OCI-LY7 (cell line): Measurements from ENCODE around the gene BPIFB2. TPM values are rescaled to one million over a fixed set of nuclear protein-coding genes. Genes with fewer than 3 reads are reported as not detected.

ENCODE experiments used
- BruUV-seq: library from RNA; stranded (reverse); fragments of 400-500 nt; replicated peaks from 2 replicates; lab custom pipeline; 2021; lab: Mats Ljungman, UMichigan
- CTCF ChIA-PET: fragments of 300-600 bp; sonication (Branson Sonifier 250); formaldehyde crosslinking; loops from one replicate; lab custom pipeline; 2022; ENCODE audit warnings: antibody characterized with exemption; ENCODE audit not compliant: unreplicated experiment; lab: Charles Lee
- POLR2A ChIA-PET: fragments of 300-600 bp; sonication (Branson Sonifier 250); formaldehyde crosslinking; loops from one replicate; lab custom pipeline; 2022; ENCODE audit warnings: antibody characterized with exemption; lab: Charles Lee
- DNase-seq: peaks from one replicate; pipeline ENCODE4 v3.0.0-alpha.2; 2015; ENCODE audit warnings: low spot score
- H2AFZ ChIP-seq: fragments of 200-600 bp; sonication (generic), shearing (Covaris generic); 2 replicates; pipeline ENCODE4 v1.6.1; 2014; ENCODE audit warnings: mild to moderate bottlenecking, antibody characterized with exemption, low read length, moderate library complexity
- H3K27ac ChIP-seq: fragments of 200-600 bp; sonication (generic); 2 replicates; pipeline ENCODE4 v1.5.1; 2014; ENCODE audit warnings: mixed run types, low read depth, mild to moderate bottlenecking, moderate library complexity, low read length, inconsistent platforms; ENCODE audit not compliant: poor library complexity, severe bottlenecking
- H3K36me3 ChIP-seq: fragments of 200-600 bp; sonication (generic); 2 replicates; pipeline ENCODE4 v1.6.1; 2014; ENCODE audit warnings: mild to moderate bottlenecking, antibody characterized with exemption, low read length, moderate library complexity, mixed read lengths; ENCODE audit not compliant: insufficient read depth
- H3K4me1 ChIP-seq: fragments of 200-600 bp; sonication (generic); 2 replicates; pipeline ENCODE4 v1.5.1; 2014; ENCODE audit warnings: mild to moderate bottlenecking, low read length; ENCODE audit not compliant: insufficient read depth, poor library complexity, severe bottlenecking
- H3K4me2 ChIP-seq: fragments of 200-600 bp; sonication (generic); 2 replicates; pipeline ENCODE4 v1.6.1; 2014; ENCODE audit warnings: mild to moderate bottlenecking, low read length
- H3K4me3 ChIP-seq: fragments of 200-600 bp; sonication (generic); 2 replicates; pipeline ENCODE4 v1.5.1; 2014; ENCODE audit warnings: mild to moderate bottlenecking, low read depth, low read length; ENCODE audit not compliant: poor library complexity, severe bottlenecking
- H3K79me2 ChIP-seq: fragments of 200-600 bp; sonication (generic); 2 replicates; pipeline ENCODE4 v1.6.1; 2016; ENCODE audit warnings: low read depth, mild to moderate bottlenecking, low read length, moderate library complexity, mixed read lengths; ENCODE audit not compliant: insufficient read depth
- H3K9me2 ChIP-seq: fragments of 200-600 bp; sonication (generic); 2 replicates; pipeline ENCODE4 v1.6.1; 2016; ENCODE audit warnings: mild to moderate bottlenecking, low read length, mixed read lengths; ENCODE audit not compliant: insufficient read depth
- H3K9me3 ChIP-seq: fragments of 200-600 bp; sonication (generic); 2 replicates; pipeline ENCODE4 v1.6.1; 2014; ENCODE audit warnings: mild to moderate bottlenecking, mixed run types, low read length, mixed read lengths
- H4K20me1 ChIP-seq: fragments of 200-600 bp; sonication (generic); 2 replicates; pipeline ENCODE4 v1.6.1; 2014; ENCODE audit warnings: mild to moderate bottlenecking, antibody characterized with exemption, low read length, moderate library complexity, mixed read lengths; ENCODE audit not compliant: insufficient read depth
- EZH2phosphoT487 ChIP-seq: fragments of 200-600 bp; sonication (generic); IDR thresholded peaks from 2 replicates; pipeline ENCODE4 v1.6.1; 2018; ENCODE audit warnings: low read depth, borderline replicate concordance, mild to moderate bottlenecking, mixed run types, antibody characterized with exemption, low read length, moderate library complexity, mixed read lengths
- intact Hi-C: fragments of 100-400 bp; cut with micrococcal nuclease; formaldehyde crosslinking; loops from one replicate; pipeline ENCODE4 v1.10.0; 2022; ENCODE audit not compliant: unreplicated experiment
- total RNA-seq, 2 experiments: library from RNA; depleted of rRNA in 1 of 2; stranded (reverse); fragments of >200 nt in 1 of 2; shearing (Covaris generic) in 1 of 2; gene quantifications; 2 replicates each; pipeline ENCODE4 v1.2.3, GENCODE V29; 2014 to 2022
- TF ChIP-seq, protein P1 (sequence below): fragments of 200-600 bp; sonication (generic); conservative IDR thresholded peaks from 2 replicates; pipeline ENCODE4 v1.5.1; 2014; ENCODE audit warnings: mild to moderate bottlenecking, antibody characterized with exemption, low read length, moderate library complexity, mixed read lengths

The BPIFB2 gene
- total RNA-seq, 2 experiments from 2014 or later, result not detected

- intact Hi-C loops, result no loop called here
- TF ChIP-seq, protein P1, sequence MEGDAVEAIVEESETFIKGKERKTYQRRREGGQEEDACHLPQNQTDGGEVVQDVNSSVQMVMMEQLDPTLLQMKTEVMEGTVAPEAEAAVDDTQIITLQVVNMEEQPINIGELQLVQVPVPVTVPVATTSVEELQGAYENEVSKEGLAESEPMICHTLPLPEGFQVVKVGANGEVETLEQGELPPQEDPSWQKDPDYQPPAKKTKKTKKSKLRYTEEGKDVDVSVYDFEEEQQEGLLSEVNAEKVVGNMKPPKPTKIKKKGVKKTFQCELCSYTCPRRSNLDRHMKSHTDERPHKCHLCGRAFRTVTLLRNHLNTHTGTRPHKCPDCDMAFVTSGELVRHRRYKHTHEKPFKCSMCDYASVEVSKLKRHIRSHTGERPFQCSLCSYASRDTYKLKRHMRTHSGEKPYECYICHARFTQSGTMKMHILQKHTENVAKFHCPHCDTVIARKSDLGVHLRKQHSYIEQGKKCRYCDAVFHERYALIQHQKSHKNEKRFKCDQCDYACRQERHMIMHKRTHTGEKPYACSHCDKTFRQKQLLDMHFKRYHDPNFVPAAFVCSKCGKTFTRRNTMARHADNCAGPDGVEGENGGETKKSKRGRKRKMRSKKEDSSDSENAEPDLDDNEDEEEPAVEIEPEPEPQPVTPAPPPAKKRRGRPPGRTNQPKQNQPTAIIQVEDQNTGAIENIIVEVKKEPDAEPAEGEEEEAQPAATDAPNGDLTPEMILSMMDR, result no peak
- TF ChIP-seq EZH2phosphoT487, result no peak
- Histone ChIP-seq H3K9me2 (no peaks in the 10 kb centered on the region), H3K4me2 (no peak overlapping the region), H2AFZ (no peak overlapping the region), H3K4me1 (no peaks in the 10 kb centered on the region), H4K20me1 (no peaks in the 10 kb centered on the region), H3K79me2 (no peaks in the 10 kb centered on the region), H3K36me3 (no peaks in the 10 kb centered on the region), H3K27ac (no peak overlapping the region), H3K9me3 (no peaks in the 10 kb centered on the region), H3K4me3 (no peak overlapping the region)
- CTCF ChIA-PET, result no interaction called here
- BruUV-seq, result no TSS peak
- DNase-seq, result no peak
- POLR2A ChIA-PET, result no interaction called here
Measured at GRCh38 chr20:33059741-33060390, 52.4 kb downstream of the BPIFB2 start.

DNA sequence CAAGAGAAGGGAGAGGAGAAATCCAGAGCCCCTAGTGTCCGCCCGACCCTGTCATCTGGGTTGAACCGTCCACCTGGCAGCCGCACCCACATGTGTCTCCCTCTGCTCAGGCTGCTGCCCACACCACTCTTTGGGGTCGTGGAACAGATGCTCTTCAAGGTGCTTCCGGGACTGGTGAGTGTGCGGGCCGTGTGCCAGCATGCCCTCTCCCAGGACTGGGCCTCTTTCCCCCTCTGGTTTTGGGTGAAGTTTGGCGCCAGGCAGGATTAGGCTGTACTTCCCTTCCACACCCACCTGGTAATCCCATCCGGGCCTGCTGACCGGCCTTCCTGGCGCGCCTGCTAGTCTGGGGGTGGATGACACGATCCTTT is 54.1 kb downstream of the BPIFB2 start:
- CTCF ChIA-PET, result no interaction called here
- H3K36me3 ChIP-seq, result no peaks in the 10 kb centered on the region
- BruUV-seq, result no TSS peak
- POLR2A ChIA-PET, result no interaction called here
- TF ChIP-seq, protein P1, result no peak
- TF ChIP-seq EZH2phosphoT487, result no peak
- H3K9me2 ChIP-seq, result no peaks in the 10 kb centered on the region
- H3K4me3 ChIP-seq, result no peak overlapping the region
- H3K9me3 ChIP-seq, result no peaks in the 10 kb centered on the region
- no peaks in the 10 kb centered on the region for H4K20me1 ChIP-seq
- H2AFZ ChIP-seq, result no peak overlapping the region
- no peaks in the 10 kb centered on the region for H3K4me1 ChIP-seq
- DNase-seq, result no peak
- no peak overlapping the region for H3K4me2 ChIP-seq
- intact Hi-C loops, result no loop called here
- H3K79me2 ChIP-seq, result no peaks in the 10 kb centered on the region
- no peak overlapping the region for H3K27ac ChIP-seq

GRCh38 chr20:33062105-33062824 is 54.8 kb downstream of the BPIFB2 start:
- H3K79me2 ChIP-seq, result no peaks in the 10 kb centered on the region
- no peaks in the 10 kb centered on the region for H3K9me3 ChIP-seq
- H3K4me2 ChIP-seq, result no peak overlapping the region
- intact Hi-C loops, result no loop called here
- H3K9me2 ChIP-seq, result no peaks in the 10 kb centered on the region
- TF ChIP-seq, protein P1, result no peak
- no peak for TF ChIP-seq EZH2phosphoT487
- no TSS peak for BruUV-seq
- no peak overlapping the region for H3K27ac ChIP-seq
- ChIA-PET CTCF (no interaction called here), POLR2A (no interaction called here)
- H3K36me3 ChIP-seq, result no peaks in the 10 kb centered on the region
- H2AFZ ChIP-seq, result no peak overlapping the region
- DNase-seq, result no peak
- no peaks in the 10 kb centered on the region for H4K20me1 ChIP-seq
- H3K4me1 ChIP-seq, result no peaks in the 10 kb centered on the region
- no peak overlapping the region for H3K4me3 ChIP-seq
